Nephron (organoid): ENCODE results near the gene PRR22.

ENCODE experiments used
- H3K27ac Mint-ChIP-seq, 3 experiments: 2 replicates each; pipeline ENCODE4 v1.8.0; 2020; ENCODE audit warnings: mixed read lengths in 3 of 3, mild to moderate bottlenecking in 2 of 3, moderate library complexity in 1 of 3
- H3K27me3 Mint-ChIP-seq: 2 replicates; pipeline ENCODE4 v1.8.0; 2021; ENCODE audit warnings: low read depth, mild to moderate bottlenecking, moderate library complexity, mixed read lengths
- H3K36me3 Mint-ChIP-seq: 2 replicates; pipeline ENCODE4 v1.8.0; 2020; ENCODE audit warnings: low read depth, mixed read lengths
- H3K4me1 Mint-ChIP-seq: 2 replicates; pipeline ENCODE4 v1.8.0; 2020; ENCODE audit warnings: mixed read lengths
- H3K4me3 Mint-ChIP-seq, 3 experiments: 2 replicates each; pipeline ENCODE4 v1.8.0; 2020; ENCODE audit warnings: mild to moderate bottlenecking in 3 of 3, mixed read lengths in 3 of 3, moderate library complexity in 2 of 3
- H3K9me3 Mint-ChIP-seq: 2 replicates; pipeline ENCODE4 v1.8.0; 2020; ENCODE audit warnings: mixed read lengths
- TF ChIP-seq, protein P1 (sequence below), 3 experiments: fragments of 200-600 bp; sonication (generic); IDR thresholded peaks; one replicate each; pipeline ENCODE4 v1.5.0; 2021; ENCODE audit warnings: antibody characterized with exemption in 3 of 3; ENCODE audit not compliant: unreplicated experiment in 3 of 3

PRR22 gene

DNA sequence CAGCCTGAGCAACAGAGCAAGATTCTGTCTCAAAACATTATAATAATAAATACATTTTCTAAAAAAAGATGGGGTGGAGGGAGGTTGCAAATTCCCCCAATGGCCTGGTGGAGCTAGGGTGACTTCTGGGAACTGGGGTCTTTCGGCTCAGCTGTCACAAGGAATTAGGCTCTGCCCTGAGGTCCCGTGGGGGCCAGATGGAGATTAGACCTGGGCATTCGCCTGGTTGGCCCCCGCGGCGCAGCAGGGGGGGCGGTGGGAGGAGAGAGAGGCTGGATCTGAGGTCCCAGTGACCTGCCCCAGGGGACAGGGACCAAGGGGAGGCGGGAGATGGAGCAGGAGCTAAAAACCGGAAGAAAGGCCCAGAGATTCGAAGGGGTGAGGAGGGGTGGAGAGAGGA is 40.2 kb upstream of the PRR22 start:
- peaks cover 8% of the 10 kb centered on the region for H3K4me1 Mint-ChIP-seq
- no peaks in the 10 kb centered on the region for H3K27me3 Mint-ChIP-seq
- no peak overlapping the region for H3K4me3 Mint-ChIP-seq
- no peak overlapping the region for H3K27ac Mint-ChIP-seq
- H3K9me3 Mint-ChIP-seq: no peaks in the 10 kb centered on the region
- H3K36me3 Mint-ChIP-seq: no peaks in the 10 kb centered on the region
- TF ChIP-seq, protein P1, sequence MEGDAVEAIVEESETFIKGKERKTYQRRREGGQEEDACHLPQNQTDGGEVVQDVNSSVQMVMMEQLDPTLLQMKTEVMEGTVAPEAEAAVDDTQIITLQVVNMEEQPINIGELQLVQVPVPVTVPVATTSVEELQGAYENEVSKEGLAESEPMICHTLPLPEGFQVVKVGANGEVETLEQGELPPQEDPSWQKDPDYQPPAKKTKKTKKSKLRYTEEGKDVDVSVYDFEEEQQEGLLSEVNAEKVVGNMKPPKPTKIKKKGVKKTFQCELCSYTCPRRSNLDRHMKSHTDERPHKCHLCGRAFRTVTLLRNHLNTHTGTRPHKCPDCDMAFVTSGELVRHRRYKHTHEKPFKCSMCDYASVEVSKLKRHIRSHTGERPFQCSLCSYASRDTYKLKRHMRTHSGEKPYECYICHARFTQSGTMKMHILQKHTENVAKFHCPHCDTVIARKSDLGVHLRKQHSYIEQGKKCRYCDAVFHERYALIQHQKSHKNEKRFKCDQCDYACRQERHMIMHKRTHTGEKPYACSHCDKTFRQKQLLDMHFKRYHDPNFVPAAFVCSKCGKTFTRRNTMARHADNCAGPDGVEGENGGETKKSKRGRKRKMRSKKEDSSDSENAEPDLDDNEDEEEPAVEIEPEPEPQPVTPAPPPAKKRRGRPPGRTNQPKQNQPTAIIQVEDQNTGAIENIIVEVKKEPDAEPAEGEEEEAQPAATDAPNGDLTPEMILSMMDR (IDR thresholded peaks at IDR 0.05; ENCODE audit: unreplicated experiment in 3 of 3): no peak

DNA sequence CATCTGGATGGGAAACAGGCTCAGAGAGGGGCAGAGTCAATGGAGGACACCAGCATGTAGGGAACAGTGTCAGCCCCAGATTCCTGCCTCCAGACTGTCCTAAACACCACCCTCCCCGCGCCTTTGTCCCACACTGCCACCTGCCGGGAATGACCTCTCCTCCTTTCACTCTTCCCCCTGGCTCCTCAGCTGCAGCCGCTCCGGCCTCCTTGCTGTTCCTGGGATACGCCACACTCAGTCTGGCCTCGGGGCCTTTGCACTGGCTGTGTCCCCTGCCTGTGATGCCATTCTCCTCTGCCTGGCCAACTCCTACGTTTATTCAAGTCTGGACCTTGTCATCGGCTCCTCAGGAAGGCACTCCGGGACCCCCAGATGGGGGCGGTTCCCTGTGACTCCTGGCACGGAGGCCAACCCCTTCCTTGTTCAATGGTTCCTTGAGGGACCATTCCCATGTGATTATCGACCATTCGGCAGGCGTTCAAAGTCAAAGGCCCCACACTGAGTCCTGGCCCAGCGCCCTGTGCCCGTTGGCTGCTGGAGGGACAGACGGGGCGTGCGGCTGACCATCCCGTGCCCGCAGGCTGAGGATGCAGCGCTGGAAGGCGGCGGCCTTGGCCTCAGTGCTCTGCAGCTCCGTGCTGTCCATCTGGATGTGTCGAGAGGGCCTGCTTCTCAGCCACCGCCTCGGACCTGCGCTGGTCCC is 39.2 kb upstream of the PRR22 start:
- TF ChIP-seq, protein P1 (IDR thresholded peaks at IDR 0.05; ENCODE audit: unreplicated experiment in 3 of 3): no peak
- H3K4me3 Mint-ChIP-seq: no peak overlapping the region
- no peaks in the 10 kb centered on the region for H3K27me3 Mint-ChIP-seq
- H3K27ac Mint-ChIP-seq: no peak overlapping the region
- H3K4me1 Mint-ChIP-seq: peaks cover 8% of the 10 kb centered on the region
- no peaks in the 10 kb centered on the region for H3K9me3 Mint-ChIP-seq
- no peaks in the 10 kb centered on the region for H3K36me3 Mint-ChIP-seq

DNA sequence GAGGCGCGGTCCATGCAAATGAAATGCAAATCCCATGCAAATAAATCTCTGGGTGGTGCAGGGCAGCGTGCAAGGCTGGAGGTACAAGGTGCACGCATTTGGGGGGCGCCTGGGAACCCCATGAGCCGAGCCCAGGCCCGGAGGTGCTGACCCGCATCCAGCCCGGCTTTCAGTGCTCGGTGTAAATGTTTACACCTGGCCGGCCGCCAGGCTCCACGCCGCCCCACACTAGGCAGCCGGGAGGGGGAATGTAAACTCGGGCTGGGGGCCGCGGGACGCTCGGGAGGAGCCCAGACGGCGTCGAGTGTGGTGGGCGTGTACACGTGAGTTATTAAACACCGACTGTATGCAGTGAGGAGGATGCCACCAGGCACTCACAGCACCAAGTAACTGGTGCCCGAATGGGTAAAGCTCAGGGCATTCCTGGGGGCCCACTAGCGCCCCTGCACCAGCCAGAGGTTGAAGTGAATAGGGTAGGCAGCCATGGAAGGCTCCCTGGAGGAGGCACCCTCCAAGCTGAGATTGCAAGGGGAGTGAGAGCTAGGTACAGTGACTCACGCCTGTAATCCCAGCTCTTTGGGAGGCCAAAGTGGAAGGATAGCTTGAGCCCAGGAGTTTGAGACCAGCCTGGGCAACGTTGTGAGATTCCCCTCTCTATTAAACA is 37.8 kb upstream of the PRR22 start:
- H3K4me1 Mint-ChIP-seq: peaks cover 7% of the 10 kb centered on the region
- peaks cover 4% of the 10 kb centered on the region for H3K27me3 Mint-ChIP-seq
- no peaks in the 10 kb centered on the region for H3K36me3 Mint-ChIP-seq
- no peaks in the 10 kb centered on the region for H3K9me3 Mint-ChIP-seq
- no peak overlapping the region for H3K4me3 Mint-ChIP-seq
- TF ChIP-seq, protein P1 (IDR thresholded peaks at IDR 0.05; ENCODE audit: unreplicated experiment in 3 of 3): no peak
- H3K27ac Mint-ChIP-seq: no peak overlapping the region

DNA sequence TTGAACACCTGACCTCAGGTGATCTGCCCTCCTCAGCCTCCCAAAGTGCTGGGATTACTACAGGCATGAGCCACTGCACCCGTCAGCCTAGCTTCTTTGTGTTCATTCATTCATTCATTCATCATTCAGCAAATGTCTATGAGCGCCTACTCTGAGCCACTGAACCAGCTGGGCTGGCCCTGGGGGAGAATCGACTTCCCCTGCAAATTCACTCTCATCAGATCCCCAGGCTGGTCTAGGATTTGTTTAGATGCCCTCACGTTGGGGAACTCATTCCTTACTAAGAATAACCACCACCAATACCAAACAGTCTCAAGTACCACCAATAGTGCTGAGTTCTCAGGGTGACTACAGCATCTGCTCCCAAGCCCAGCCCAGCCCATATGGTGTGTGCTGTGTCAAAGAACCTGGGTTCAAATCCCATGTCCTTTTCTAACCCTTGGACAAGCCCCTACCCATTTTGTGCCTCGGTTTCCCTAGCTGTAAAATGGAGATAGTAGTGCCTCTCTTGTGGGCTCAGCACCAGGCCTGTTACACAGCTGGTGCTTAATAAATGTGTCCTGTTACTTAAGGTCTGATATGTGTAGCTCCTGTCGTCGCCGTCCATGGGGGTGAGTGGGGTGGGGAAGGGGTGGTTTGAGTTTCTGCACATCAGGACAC is 37.1 kb upstream of the PRR22 start:
- Mint-ChIP-seq H3K4me3 (no peak overlapping the region), H3K36me3 (no peaks in the 10 kb centered on the region), H3K27ac (no peak overlapping the region), H3K27me3 (peaks cover 11% of the 10 kb centered on the region), H3K4me1 (peaks cover under 1% of the 10 kb centered on the region), H3K9me3 (no peaks in the 10 kb centered on the region)
- TF ChIP-seq, protein P1 (IDR thresholded peaks at IDR 0.05; ENCODE audit: unreplicated experiment in 3 of 3): no peak

DNA sequence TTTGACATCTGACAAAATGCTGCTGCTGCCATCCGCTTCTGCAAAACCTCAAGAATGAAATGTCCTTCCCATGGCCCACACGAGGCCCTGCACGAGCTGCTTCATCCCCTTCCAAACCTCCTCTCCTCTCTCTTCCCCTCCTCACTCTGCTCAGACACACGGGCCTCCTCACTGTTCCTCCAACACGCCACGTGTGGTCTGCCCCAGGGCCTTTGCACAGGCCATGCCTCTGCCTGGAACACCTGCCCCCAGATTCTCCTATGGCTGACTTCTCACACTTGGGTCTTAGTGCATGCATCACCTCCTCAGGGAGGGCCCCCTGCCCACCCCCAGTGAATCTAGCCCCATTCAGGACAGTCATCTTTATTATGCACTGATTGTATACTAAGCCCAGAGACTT is 36.2 kb upstream of the PRR22 start:
- no peak overlapping the region for H3K4me3 Mint-ChIP-seq
- H3K36me3 Mint-ChIP-seq: no peaks in the 10 kb centered on the region
- H3K27me3 Mint-ChIP-seq: peaks cover 17% of the 10 kb centered on the region

More for the DNA sequence above, 36.2 kb upstream of the PRR22 start:
- Mint-ChIP-seq H3K27ac (peak overlapping the region in 1 of 3 experiments; percentile 16), H3K4me1 (no peaks in the 10 kb centered on the region), H3K9me3 (no peaks in the 10 kb centered on the region)
- TF ChIP-seq, protein P1 (IDR thresholded peaks at IDR 0.05; ENCODE audit: unreplicated experiment in 3 of 3): no peak
